ENCODE data around the gene C12orf42. TPM values are rescaled to one million over a fixed set of nuclear protein-coding genes. Genes with fewer than 3 reads are reported as not detected.

The C12orf42 gene
- total RNA-seq: 0.94 TPM
- not detected for polyA plus RNA-seq (ENCODE audit: insufficient read depth, low read depth, low replicate concordance)
- long read RNA-seq, donor 1: 0 reads
- long read RNA-seq, donor 2: 0 reads
- long read RNA-seq, donor 3: 0 reads
- long read RNA-seq, donor 4: 0 reads
- long read RNA-seq, donor 5: 0 reads
- long read RNA-seq, donor 6: 0 reads
- long read RNA-seq, donor 7: 0 reads
- long read RNA-seq, donor 8: 0 reads
- long read RNA-seq, donor 9: 0 reads
- long read RNA-seq, donor 10: 0 reads

DNA sequence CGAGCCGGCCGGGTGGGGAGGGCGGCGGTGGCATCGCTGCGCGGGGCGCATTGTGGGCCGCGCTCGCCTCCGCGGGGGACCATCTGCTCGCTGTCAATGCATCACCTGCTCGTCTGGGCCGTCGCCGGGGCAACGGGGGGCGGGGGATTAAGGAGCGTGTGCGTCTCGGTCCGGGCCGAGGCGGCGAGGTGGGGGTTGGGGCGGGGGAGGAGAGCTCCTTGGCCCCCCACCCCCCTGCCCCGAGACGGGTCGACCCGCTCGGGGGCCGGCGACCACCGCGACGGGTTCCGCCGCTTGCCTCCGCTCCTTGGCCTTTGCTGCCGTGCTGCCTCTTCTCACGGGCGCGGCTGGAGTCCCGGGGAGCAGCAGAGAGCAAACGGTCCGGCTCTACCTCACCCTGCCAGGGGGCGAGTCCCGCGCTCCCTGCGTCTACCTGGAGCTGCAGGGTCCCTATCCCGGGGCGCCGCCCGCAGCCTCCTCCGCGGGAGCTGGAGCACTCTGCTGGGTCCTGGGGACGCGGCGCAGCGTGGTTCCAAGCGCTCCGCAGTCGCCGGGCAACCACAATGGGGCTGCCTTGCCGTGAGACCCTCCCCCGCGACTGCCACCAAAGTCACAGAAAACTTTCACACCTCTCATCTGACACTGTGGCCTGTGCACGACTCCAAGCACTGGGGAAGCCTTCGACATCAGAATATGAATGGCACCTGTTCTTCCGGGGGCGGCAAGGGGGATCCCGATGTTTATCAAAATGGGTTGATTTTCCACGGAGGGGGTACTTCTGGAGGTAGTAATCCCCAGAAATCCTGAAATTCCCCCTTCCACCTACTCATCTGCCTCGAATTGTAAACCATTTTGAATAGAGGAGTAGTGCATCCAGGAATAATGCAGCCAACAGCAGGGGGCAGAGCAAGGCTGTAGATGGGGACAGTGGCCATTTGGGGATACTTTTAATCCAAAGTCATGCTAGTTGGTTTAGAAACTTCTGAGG, at the start of gene C12orf42:
TSS of gene C12orf42 (minus strand) at position 500 of the 988 bp plus-strand sequence. CDS start 17,542 bp downstream, outside the sequence.
- H3K27ac ChIP-seq (ENCODE audit: low read depth in 2 of 2, low read length in 2 of 2): no peak within 1 kb of the TSS
- H3K36me3 ChIP-seq (ENCODE audit: control insufficient read depth in 2 of 3, insufficient read depth in 3 of 3, low read length in 3 of 3): no peaks in the 10 kb centered on the region
- H3K4me1 ChIP-seq (ENCODE audit: control insufficient read depth in 2 of 3, insufficient read depth in 2 of 3, low read depth in 1 of 3, low read length in 3 of 3): no peaks in the 10 kb centered on the region
- intact Hi-C loops (cut with DNase I): no loop called here
- peak; percentile 62 to 75 (median 70) for DNase-seq
- no peak for FAIRE-seq
- peak within 1 kb of the TSS in 1 of 3 donors; percentile 22 for H3K4me3 ChIP-seq (ENCODE audit: low read length in 3 of 3)
- H3K27me3 ChIP-seq (ENCODE audit: control insufficient read depth, insufficient read depth, low read length): peaks cover 12% of the 10 kb centered on the region
- peak; percentile 28 for TF ChIP-seq CTCF (IDR thresholded peaks at IDR 0.05; ENCODE audit: borderline replicate concordance, extremely low read depth, insufficient read depth)
- H3K9ac ChIP-seq (ENCODE audit: low read length in 3 of 3): no peak within 1 kb of the TSS
- no peaks in the 10 kb centered on the region for H3K9me3 ChIP-seq (ENCODE audit: control insufficient read depth in 2 of 3, insufficient read depth in 1 of 3, low read length in 3 of 3)

GRCh38 chr12:103542078-103542477, 46.3 kb upstream of the C12orf42 start:
- H3K9me3 ChIP-seq (ENCODE audit: control insufficient read depth in 2 of 3, insufficient read depth in 1 of 3, low read length in 3 of 3): no peaks in the 10 kb centered on the region
- H3K4me1 ChIP-seq (ENCODE audit: control insufficient read depth in 2 of 3, insufficient read depth in 2 of 3, low read depth in 1 of 3, low read length in 3 of 3): no peaks in the 10 kb centered on the region
- H3K36me3 ChIP-seq (ENCODE audit: control insufficient read depth in 2 of 3, insufficient read depth in 3 of 3, low read length in 3 of 3): no peaks in the 10 kb centered on the region
- no peak overlapping the region for H3K9ac ChIP-seq (ENCODE audit: low read length in 3 of 3)
- no peak overlapping the region for H3K27ac ChIP-seq (ENCODE audit: low read depth in 2 of 2, low read length in 2 of 2)
- intact Hi-C loops (cut with DNase I): loop anchor here (10.0 kb wide), 2 partner anchors 587 to 657 kb away; partner anchors contain the start of gene ASCL1
- H3K4me3 ChIP-seq (ENCODE audit: low read length in 3 of 3): no peak overlapping the region
- TF ChIP-seq CTCF (IDR thresholded peaks at IDR 0.05; ENCODE audit: borderline replicate concordance, extremely low read depth, insufficient read depth): no peak
- FAIRE-seq (no peak), DNase-seq (no peak)
- no peaks in the 10 kb centered on the region for H3K27me3 ChIP-seq (ENCODE audit: control insufficient read depth, insufficient read depth, low read length)

GRCh38 chr12:103540319-103540718, 44.6 kb upstream of the C12orf42 start:
- intact Hi-C loops (cut with DNase I): loop anchor here (10.0 kb wide), 2 partner anchors 586 to 656 kb away; partner anchors contain the start of gene ASCL1
- Histone ChIP-seq H3K27ac (ENCODE audit: low read depth in 2 of 2, low read length in 2 of 2) (no peak overlapping the region), H3K4me1 (ENCODE audit: control insufficient read depth in 2 of 3, insufficient read depth in 2 of 3, low read depth in 1 of 3, low read length in 3 of 3) (no peaks in the 10 kb centered on the region), H3K9ac (ENCODE audit: low read length in 3 of 3) (no peak overlapping the region), H3K27me3 (ENCODE audit: control insufficient read depth, insufficient read depth, low read length) (no peaks in the 10 kb centered on the region), H3K4me3 (ENCODE audit: low read length in 3 of 3) (no peak overlapping the region), H3K36me3 (ENCODE audit: control insufficient read depth in 2 of 3, insufficient read depth in 3 of 3, low read length in 3 of 3) (no peaks in the 10 kb centered on the region), H3K9me3 (ENCODE audit: control insufficient read depth in 2 of 3, insufficient read depth in 1 of 3, low read length in 3 of 3) (no peaks in the 10 kb centered on the region)
- DNase-seq (no peak), FAIRE-seq (no peak)
- no peak for TF ChIP-seq CTCF (IDR thresholded peaks at IDR 0.05; ENCODE audit: borderline replicate concordance, extremely low read depth, insufficient read depth)

Data from kidney (tissue), 22 donors.